GM13976 (cell line): Measurements from ENCODE around the gene ZNF764.

Experiments
- DNase-seq: peaks from one replicate; pipeline ENCODE4 v3.0.0; 2012; ENCODE audit warnings: low spot score
- CTCF ChIP-seq: IDR thresholded peaks from 2 replicates; pipeline ENCODE4 v1.5.1; 2012; ENCODE audit warnings: borderline replicate concordance, mild to moderate bottlenecking; ENCODE audit not compliant: insufficient read depth; ENCODE audit errors: extremely low read depth, missing control alignments, control extremely low read depth
- in situ Hi-C: fragments of 300-500 bp; cut with MboI; formaldehyde crosslinking; loops from one replicate; pipeline ENCODE4 v1.12.0; 2022; ENCODE audit warnings: low sequenced_read_pairs, mixed read lengths, inconsistent platforms; ENCODE audit not compliant: unreplicated experiment

Gene ZNF764

GRCh38 chr16:30557957-30558788, at the start of gene ZNF764:
Gene ZNF764 (minus strand): TSS chr16:30558374. CDS start chr16:30558182, 192 bp downstream.
- DNase-seq, result peak; percentile 95
- in situ Hi-C loops, result no loop called here
- TF ChIP-seq CTCF, result peak; percentile 4

- in situ Hi-C loops, result loop anchor here (25.0 kb wide), 2 partner anchors 169 to 494 kb away; partner anchors contain the start of genes DCTPP1, GDPD3, MAPK3 and SEPHS2
- TF ChIP-seq CTCF, result no peak
- no peak for DNase-seq
These were observed 47.8 kb upstream of the ZNF764 start for GRCh38 chr16:30606004-30606403.

GRCh38 chr16:30605158-30605557, 47.0 kb upstream of the ZNF764 start:
- in situ Hi-C loops, result loop anchor here (25.0 kb wide), 2 partner anchors 168 to 493 kb away; partner anchors contain the start of genes DCTPP1, GDPD3, MAPK3 and SEPHS2
- DNase-seq, result no peak

GRCh38 chr16:30604316-30604947, 46.3 kb upstream of the ZNF764 start:
- in situ Hi-C loops, result loop anchor here (25.0 kb wide), 2 partner anchors 167 to 492 kb away; partner anchors contain the start of genes DCTPP1, GDPD3, MAPK3 and SEPHS2
- TF ChIP-seq CTCF, result no peak
- DNase-seq, result no peak

More at GRCh38 chr16:30605158-30605557, 47.0 kb upstream of the ZNF764 start:
- TF ChIP-seq CTCF, result no peak

- no peak for TF ChIP-seq CTCF
- in situ Hi-C loops, result loop anchor here (25.0 kb wide), 2 partner anchors 167 to 492 kb away; partner anchors contain the start of genes DCTPP1, GDPD3, MAPK3 and SEPHS2
- no peak for DNase-seq
These were observed 45.8 kb upstream of the ZNF764 start for GRCh38 chr16:30603945-30604315.

- no peak for TF ChIP-seq CTCF
- DNase-seq, result no peak
- in situ Hi-C loops, result loop anchor here (25.0 kb wide), 2 partner anchors 165 to 490 kb away; partner anchors contain the start of genes DCTPP1, GDPD3, MAPK3 and SEPHS2
These were observed 44.6 kb upstream of the ZNF764 start for GRCh38 chr16:30602616-30603277.
